ENCODE results near the gene A4GALT.

The A4GALT gene

GRCh38 chr22:42702675-42703074 is 18.0 kb downstream of the A4GALT start:
- DNase-seq (ENCODE audit: low read depth): no peak

- no peak for DNase-seq (ENCODE audit: low read depth)
Measured at GRCh38 chr22:42701694-42702093, 19.0 kb downstream of the A4GALT start.

GRCh38 chr22:42700901-42701300 is 19.8 kb downstream of the A4GALT start:
- DNase-seq (ENCODE audit: low read depth): no peak

- no peak for DNase-seq (ENCODE audit: low read depth)
Measured at GRCh38 chr22:42700355-42700754, 20.3 kb downstream of the A4GALT start.

- no peak for DNase-seq (ENCODE audit: low read depth)
Measured at GRCh38 chr22:42699976-42700352, 20.7 kb downstream of the A4GALT start.

GRCh38 chr22:42699281-42699975 is 21.2 kb downstream of the A4GALT start:
- no peak for DNase-seq (ENCODE audit: low read depth)

GRCh38 chr22:42697542-42698013 is 23.1 kb downstream of the A4GALT start:
- DNase-seq (ENCODE audit: low read depth): no peak

- DNase-seq (ENCODE audit: low read depth): no peak
Measured at GRCh38 chr22:42696331-42696967, 24.2 kb downstream of the A4GALT start.

GRCh38 chr22:42695294-42695693 is 25.4 kb downstream of the A4GALT start:
- DNase-seq (ENCODE audit: low read depth): no peak

GRCh38 chr22:42693763-42694683 is 26.6 kb downstream of the A4GALT start:
- no peak for DNase-seq (ENCODE audit: low read depth)

- no peak for DNase-seq (ENCODE audit: low read depth)
Measured at GRCh38 chr22:42693055-42693762, 27.5 kb downstream of the A4GALT start.

GRCh38 chr22:42692239-42693054 is 28.2 kb downstream of the A4GALT start:
- no peak for DNase-seq (ENCODE audit: low read depth)

GRCh38 chr22:42691440-42691839 is 29.2 kb downstream of the A4GALT start:
- no peak for DNase-seq (ENCODE audit: low read depth)

- DNase-seq (ENCODE audit: low read depth): no peak
Measured at GRCh38 chr22:42688241-42689211, 32.1 kb downstream of the A4GALT start.

GRCh38 chr22:42686756-42687491 is 33.7 kb downstream of the A4GALT start:
- no peak for DNase-seq (ENCODE audit: low read depth)

GRCh38 chr22:42685941-42686653 is 34.6 kb downstream of the A4GALT start:
- no peak for DNase-seq (ENCODE audit: low read depth)

GRCh38 chr22:42684462-42685195 is 36.0 kb downstream of the A4GALT start:
- no peak for DNase-seq (ENCODE audit: low read depth)

All from activated T-cell treated with anti-CD3 and anti-CD28 coated beads for 1 hour (primary cell).